IPS-20b (cell line): ENCODE results near the gene ASCC1.

Experiments used
- H3K27ac ChIP-seq: one replicate; pipeline ENCODE4 v1.5.1; 2013; ENCODE audit warnings: low read length
- H3K27me3 ChIP-seq: 2 replicates; pipeline ENCODE4 v1.6.1; 2013; ENCODE audit warnings: mild to moderate bottlenecking, low read length, inconsistent platforms; ENCODE audit not compliant: insufficient read depth
- H3K36me3 ChIP-seq: 2 replicates; pipeline ENCODE4 v1.6.1; 2013; ENCODE audit warnings: low read depth, mild to moderate bottlenecking, inconsistent platforms, low read length, moderate library complexity; ENCODE audit not compliant: insufficient read depth
- H3K4me1 ChIP-seq: 2 replicates; pipeline ENCODE4 v1.6.1; 2013; ENCODE audit warnings: mild to moderate bottlenecking, control low read depth, inconsistent platforms, low read length, moderate library complexity; ENCODE audit not compliant: insufficient read depth
- H3K4me3 ChIP-seq: 2 replicates; pipeline ENCODE4 v1.5.1; 2013; ENCODE audit warnings: mild to moderate bottlenecking, low read length, inconsistent platforms
- H3K9ac ChIP-seq: 2 replicates; pipeline ENCODE4 v1.6.1; 2013; ENCODE audit warnings: low read depth, mild to moderate bottlenecking, inconsistent platforms, low read length, moderate library complexity
- H3K9me3 ChIP-seq: 2 replicates; pipeline ENCODE4 v1.6.1; 2013; ENCODE audit warnings: mild to moderate bottlenecking, low read depth, low read length, inconsistent platforms; ENCODE audit not compliant: insufficient read depth

The ASCC1 gene

GRCh38 chr10:72083790-72084459 lies 132.2 kb downstream of the ASCC1 start:
- H3K4me1 ChIP-seq = peaks cover 14% of the 10 kb centered on the region; the same call in 1 of the 2 replicates
- peaks cover 53% of the 10 kb centered on the region for H3K27me3 ChIP-seq
- H3K27ac ChIP-seq = no peak overlapping the region
- no peaks in the 10 kb centered on the region for H3K36me3 ChIP-seq
- H3K4me3 ChIP-seq = no peak overlapping the region
- H3K9ac ChIP-seq = no peak overlapping the region
- H3K9me3 ChIP-seq = no peaks in the 10 kb centered on the region

GRCh38 chr10:72082856-72083789 lies 133.0 kb downstream of the ASCC1 start:
- Histone ChIP-seq H3K9me3 (no peaks in the 10 kb centered on the region), H3K4me1 (peaks cover 9% of the 10 kb centered on the region; the same call in 1 of the 2 replicates), H3K9ac (no peak overlapping the region), H3K27ac (no peak overlapping the region), H3K27me3 (peaks cover 45% of the 10 kb centered on the region), H3K36me3 (no peaks in the 10 kb centered on the region), H3K4me3 (no peak overlapping the region)

- no peaks in the 10 kb centered on the region for H3K9me3 ChIP-seq
- peaks cover 34% of the 10 kb centered on the region for H3K27me3 ChIP-seq
- H3K27ac ChIP-seq = no peak overlapping the region
- H3K36me3 ChIP-seq = no peaks in the 10 kb centered on the region
- H3K4me1 ChIP-seq = peaks cover 9% of the 10 kb centered on the region; the same call in 1 of the 2 replicates
- no peak overlapping the region for H3K9ac ChIP-seq
- H3K4me3 ChIP-seq = no peak overlapping the region
Observed at GRCh38 chr10:72081772-72082590, 134.1 kb downstream of the ASCC1 start.

GRCh38 chr10:72081210-72081609 lies 134.9 kb downstream of the ASCC1 start:
- Histone ChIP-seq H3K27ac (no peak overlapping the region), H3K27me3 (peaks cover 26% of the 10 kb centered on the region), H3K36me3 (no peaks in the 10 kb centered on the region), H3K4me1 (peaks cover 6% of the 10 kb centered on the region; the same call in 1 of the 2 replicates), H3K4me3 (no peak overlapping the region), H3K9me3 (no peaks in the 10 kb centered on the region), H3K9ac (no peak overlapping the region)

GRCh38 chr10:72080042-72080975 lies 135.8 kb downstream of the ASCC1 start:
- Histone ChIP-seq H3K9ac (no peak overlapping the region), H3K4me1 (peaks cover 6% of the 10 kb centered on the region; the same call in 1 of the 2 replicates), H3K36me3 (no peaks in the 10 kb centered on the region), H3K9me3 (no peaks in the 10 kb centered on the region), H3K27me3 (peaks cover 17% of the 10 kb centered on the region), H3K27ac (no peak overlapping the region), H3K4me3 (no peak overlapping the region)

- no peak overlapping the region for H3K4me3 ChIP-seq
- H3K4me1 ChIP-seq = peaks cover 6% of the 10 kb centered on the region; the same call in 1 of the 2 replicates
- H3K27ac ChIP-seq = no peak overlapping the region
- peaks cover 7% of the 10 kb centered on the region; the same call in 1 of the 2 replicates for H3K27me3 ChIP-seq
- no peak overlapping the region for H3K9ac ChIP-seq
- H3K9me3 ChIP-seq = no peaks in the 10 kb centered on the region
- no peaks in the 10 kb centered on the region for H3K36me3 ChIP-seq
Observed at GRCh38 chr10:72079356-72079755, 136.7 kb downstream of the ASCC1 start.

- H3K27ac ChIP-seq = no peak overlapping the region
- no peaks in the 10 kb centered on the region for H3K9me3 ChIP-seq
- H3K4me3 ChIP-seq = no peak overlapping the region
- peaks cover 6% of the 10 kb centered on the region; the same call in 1 of the 2 replicates for H3K4me1 ChIP-seq
- H3K36me3 ChIP-seq = no peaks in the 10 kb centered on the region
- H3K9ac ChIP-seq = no peak overlapping the region
- no peaks in the 10 kb centered on the region for H3K27me3 ChIP-seq
Observed at GRCh38 chr10:72077275-72077990, 138.6 kb downstream of the ASCC1 start.

- Histone ChIP-seq H3K4me1 (peaks cover 6% of the 10 kb centered on the region; the same call in 1 of the 2 replicates), H3K4me3 (no peak overlapping the region), H3K9ac (no peak overlapping the region), H3K27me3 (no peaks in the 10 kb centered on the region), H3K9me3 (no peaks in the 10 kb centered on the region), H3K36me3 (no peaks in the 10 kb centered on the region), H3K27ac (no peak overlapping the region)
Observed at GRCh38 chr10:72076756-72077155, 139.3 kb downstream of the ASCC1 start.

- H3K36me3 ChIP-seq = no peaks in the 10 kb centered on the region
- H3K4me1 ChIP-seq = peaks cover 6% of the 10 kb centered on the region; the same call in 1 of the 2 replicates
- no peaks in the 10 kb centered on the region for H3K27me3 ChIP-seq
- no peak overlapping the region for H3K4me3 ChIP-seq
- H3K27ac ChIP-seq = no peak overlapping the region
- no peaks in the 10 kb centered on the region for H3K9me3 ChIP-seq
- no peak overlapping the region for H3K9ac ChIP-seq
Observed at GRCh38 chr10:72075376-72076115, 140.5 kb downstream of the ASCC1 start.
